Smooth muscle cell (in vitro differentiated cells): ENCODE measurements around the gene ZNF3. TPM values are rescaled to one million over a fixed set of nuclear protein-coding genes. Genes with fewer than 3 reads are reported as not detected.

Experiments
- DNase-seq: peaks from one replicate; lab custom pipeline; 2025; ENCODE audit not compliant: unreplicated experiment; lab: John Stamatoyannopoulos, UW
- H2AFZ ChIP-seq: fragments of 200-600 bp; sonication (generic); 2 replicates; pipeline ENCODE4 v1.6.0; 2016; ENCODE audit warnings: antibody characterized with exemption, low read depth, mild to moderate bottlenecking
- H3F3A ChIP-seq: fragments of 200-600 bp; sonication (generic); 2 replicates; pipeline ENCODE4 v1.6.0; 2017; ENCODE audit warnings: antibody characterized with exemption, low read depth
- H3K27ac ChIP-seq: fragments of 200-600 bp; sonication (generic); 2 replicates; pipeline ENCODE4 v1.5.1; 2016; ENCODE audit warnings: low read depth, mild to moderate bottlenecking
- H3K27me3 ChIP-seq: fragments of 200-600 bp; sonication (generic); 2 replicates; pipeline ENCODE4 v1.6.1; 2016; ENCODE audit warnings: low read depth, mild to moderate bottlenecking
- H3K36me3 ChIP-seq: fragments of 200-600 bp; sonication (generic); 2 replicates; pipeline ENCODE4 v1.5.1; 2016; ENCODE audit warnings: low read depth
- H3K4me1 ChIP-seq: fragments of 200-600 bp; sonication (generic); 2 replicates; pipeline ENCODE4 v1.5.1; 2016; ENCODE audit warnings: low read depth
- H3K4me2 ChIP-seq: fragments of 200-600 bp; sonication (generic); 2 replicates; pipeline ENCODE4 v1.6.0; 2016; ENCODE audit warnings: mild to moderate bottlenecking
- H3K4me3 ChIP-seq: fragments of 200-600 bp; sonication (generic); 2 replicates; pipeline ENCODE4 v1.5.1; 2016; ENCODE audit warnings: mild to moderate bottlenecking
- H3K79me2 ChIP-seq: fragments of 200-600 bp; sonication (generic); 2 replicates; pipeline ENCODE4 v1.6.0; 2016; ENCODE audit warnings: low read depth, mild to moderate bottlenecking
- H3K9ac ChIP-seq: fragments of 200-600 bp; sonication (generic); 2 replicates; pipeline ENCODE4 v1.6.0; 2016; ENCODE audit warnings: low read depth
- H3K9me3 ChIP-seq: fragments of 200-600 bp; sonication (generic); replicated peaks from 2 replicates; pipeline ENCODE4 v1.5.1; 2016; ENCODE audit warnings: low read depth
- H4K20me1 ChIP-seq: fragments of 200-600 bp; sonication (generic); 2 replicates; pipeline ENCODE4 v1.6.0; 2016; ENCODE audit warnings: low read depth
- WGBS: methylation state at CpG from one replicate; pipeline ENCODE4 v1.1.7; 2016; ENCODE audit warnings: low lambda C conversion rate; 5-methylcytosine and 5-hydroxymethylcytosine counted together
- polyA plus RNA-seq: library from polyadenylated mRNA; unstranded; fragments of >200 nt; fragmentation: Nextera tagmentation; extraction: Ambion mirVana; gene quantifications from 2 replicates; pipeline ENCODE4 v1.2.1, GENCODE V29; 2016
- total RNA-seq: library from RNA; depleted of rRNA; stranded (reverse); fragments of >200 nt; gene quantifications from 2 replicates; pipeline ENCODE4 v1.2.3, GENCODE V29; 2014
- TF ChIP-seq, protein P1 (sequence below): fragments of 200-600 bp; sonication (generic); IDR thresholded peaks from 2 replicates; pipeline ENCODE4 v1.5.1; 2017; ENCODE audit warnings: borderline replicate concordance, mild to moderate bottlenecking, antibody characterized with exemption; ENCODE audit not compliant: insufficient read depth, poor library complexity, severe bottlenecking

The ZNF3 gene
- total and polyA plus RNA-seq, 2 experiments from 2014 or later = 21.6 to 22.0 TPM

GRCh38 chr7:100051611-100052010, 29.9 kb downstream of the ZNF3 start:
- DNase-seq = no peak
- 93% methylated on average over 3 of the region's 3 CpGs for WGBS
- TF ChIP-seq, protein P1, sequence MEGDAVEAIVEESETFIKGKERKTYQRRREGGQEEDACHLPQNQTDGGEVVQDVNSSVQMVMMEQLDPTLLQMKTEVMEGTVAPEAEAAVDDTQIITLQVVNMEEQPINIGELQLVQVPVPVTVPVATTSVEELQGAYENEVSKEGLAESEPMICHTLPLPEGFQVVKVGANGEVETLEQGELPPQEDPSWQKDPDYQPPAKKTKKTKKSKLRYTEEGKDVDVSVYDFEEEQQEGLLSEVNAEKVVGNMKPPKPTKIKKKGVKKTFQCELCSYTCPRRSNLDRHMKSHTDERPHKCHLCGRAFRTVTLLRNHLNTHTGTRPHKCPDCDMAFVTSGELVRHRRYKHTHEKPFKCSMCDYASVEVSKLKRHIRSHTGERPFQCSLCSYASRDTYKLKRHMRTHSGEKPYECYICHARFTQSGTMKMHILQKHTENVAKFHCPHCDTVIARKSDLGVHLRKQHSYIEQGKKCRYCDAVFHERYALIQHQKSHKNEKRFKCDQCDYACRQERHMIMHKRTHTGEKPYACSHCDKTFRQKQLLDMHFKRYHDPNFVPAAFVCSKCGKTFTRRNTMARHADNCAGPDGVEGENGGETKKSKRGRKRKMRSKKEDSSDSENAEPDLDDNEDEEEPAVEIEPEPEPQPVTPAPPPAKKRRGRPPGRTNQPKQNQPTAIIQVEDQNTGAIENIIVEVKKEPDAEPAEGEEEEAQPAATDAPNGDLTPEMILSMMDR = no peak

GRCh38 chr7:100049441-100050291, 31.9 kb downstream of the ZNF3 start, which contains the start of gene ZSCAN21:
TSS of gene ZSCAN21 (plus strand) at chr7:100049774. CDS start at chr7:100057007, 7,233 bp downstream.
- Histone ChIP-seq H2AFZ (peak within 1 kb of the TSS; percentile 89), H3K9me3 (no peaks in the 10 kb centered on the region), H3K27me3 (no peaks in the 10 kb centered on the region), H3K79me2 (peaks cover 35% of the 10 kb centered on the region), H3K27ac (peak within 1 kb of the TSS; percentile 91), H3K4me1 (peaks cover 7% of the 10 kb centered on the region), H3K4me2 (peak within 1 kb of the TSS; percentile 87), H4K20me1 (no peaks in the 10 kb centered on the region), H3K36me3 (no peaks in the 10 kb centered on the region), H3F3A (peaks cover 5% of the 10 kb centered on the region), H3K9ac (peak within 1 kb of the TSS; percentile 88), H3K4me3 (peak within 1 kb of the TSS; percentile 88)
- 4% methylated on average over 47 of the region's 47 CpGs for WGBS
- DNase-seq = peak; percentile 54
- TF ChIP-seq, protein P1 = no peak

More at GRCh38 chr7:100051611-100052010, 29.9 kb downstream of the ZNF3 start:
- Histone ChIP-seq H3F3A (peaks cover 5% of the 10 kb centered on the region), H2AFZ (no peak overlapping the region), H3K9ac (no peak overlapping the region), H3K36me3 (no peaks in the 10 kb centered on the region), H3K79me2 (peaks cover 35% of the 10 kb centered on the region), H3K4me3 (no peak overlapping the region), H3K4me1 (peaks cover 7% of the 10 kb centered on the region), H3K27me3 (no peaks in the 10 kb centered on the region), H3K27ac (no peak overlapping the region), H3K4me2 (no peak overlapping the region), H4K20me1 (no peaks in the 10 kb centered on the region), H3K9me3 (no peaks in the 10 kb centered on the region)

DNA sequence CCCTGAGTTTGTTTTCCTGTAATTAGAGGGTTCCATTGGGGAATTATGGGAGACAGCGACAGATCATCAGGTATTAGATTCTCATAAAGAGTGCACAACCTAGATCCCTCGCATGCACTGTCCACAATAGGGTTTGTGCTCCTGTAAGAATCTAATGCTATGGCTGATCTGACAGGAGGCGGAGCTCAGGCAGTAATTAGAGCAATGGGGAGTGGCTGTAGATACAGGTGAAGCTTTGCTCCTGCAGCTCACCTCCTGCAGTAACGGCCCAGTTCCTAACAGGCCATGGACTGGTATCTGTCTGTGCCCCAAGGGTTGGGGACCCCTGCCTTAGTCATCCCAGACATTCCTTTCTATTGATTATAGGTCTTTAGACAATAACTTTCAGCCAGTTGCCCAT, 32.8 kb downstream of the ZNF3 start:
- TF ChIP-seq, protein P1 = no peak
- no peak for DNase-seq
- Histone ChIP-seq H3K27ac (no peak overlapping the region), H3K36me3 (no peaks in the 10 kb centered on the region), H3K9me3 (no peaks in the 10 kb centered on the region), H3K27me3 (no peaks in the 10 kb centered on the region), H3K4me1 (peaks cover 7% of the 10 kb centered on the region), H3K79me2 (peaks cover 27% of the 10 kb centered on the region), H3K9ac (no peak overlapping the region), H3K4me2 (no peak overlapping the region), H3K4me3 (no peak overlapping the region), H4K20me1 (no peaks in the 10 kb centered on the region), H3F3A (peaks cover 5% of the 10 kb centered on the region), H2AFZ (no peak overlapping the region)
- 98% methylated on average over 4 of the region's 4 CpGs for WGBS
